Fibroblast of skin of scalp (primary cell): ENCODE measurements around the gene TRPV3.
"Not testable (repeated sequence)": the region's sequence is repeated elsewhere in the genome, so short reads cannot be mapped to it uniquely, and the experiment has no call there.

Source experiments
- DNase-seq: peaks from one replicate; pipeline ENCODE4 v3.0.0-alpha.2; 2013

Gene TRPV3

DNA sequence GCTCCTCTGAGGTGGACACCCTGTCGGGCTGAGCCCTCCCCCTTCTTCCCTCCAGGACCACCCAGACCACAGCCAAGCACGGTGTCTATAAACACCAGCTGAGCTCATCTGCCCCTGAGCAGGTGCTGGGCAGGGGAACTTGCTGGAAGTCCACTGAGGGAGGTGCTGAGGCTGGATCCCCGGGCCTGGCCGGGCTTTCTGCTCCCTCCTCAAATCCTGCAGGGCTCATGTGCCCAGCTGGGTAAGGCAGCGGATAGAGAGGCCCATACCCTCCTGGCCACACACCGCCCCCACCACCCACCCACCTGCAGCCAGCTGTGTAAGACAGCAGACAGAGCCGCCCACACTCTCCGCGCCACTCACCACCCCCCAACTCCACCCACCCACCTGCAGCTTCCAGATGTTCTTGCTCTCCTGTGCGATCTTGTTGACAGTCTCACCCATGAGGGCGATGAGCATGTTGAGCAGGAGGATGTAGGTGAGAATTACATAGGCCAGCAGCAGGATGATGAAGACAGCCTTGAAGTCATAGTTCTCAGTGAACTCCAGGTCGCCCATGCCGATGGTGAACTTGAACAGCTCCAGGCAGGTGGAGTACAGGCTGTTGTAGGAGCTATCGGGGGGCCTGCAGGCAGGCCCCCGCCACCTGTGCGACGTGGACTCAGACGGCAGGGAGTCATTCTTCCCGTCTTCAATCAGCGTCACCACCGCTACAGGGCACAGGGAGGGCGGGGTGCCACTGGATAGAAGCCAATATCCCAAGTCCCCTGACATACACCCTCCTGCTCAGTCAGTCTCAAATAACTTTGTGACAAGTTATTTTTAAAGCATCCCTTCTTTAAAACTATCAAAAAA lies 15.9 kb upstream of the TRPV3 start:
- no peak for DNase-seq

- no peak for DNase-seq
Observed at GRCh38 chr17:3572231-3572630, 14.6 kb upstream of the TRPV3 start.

DNA sequence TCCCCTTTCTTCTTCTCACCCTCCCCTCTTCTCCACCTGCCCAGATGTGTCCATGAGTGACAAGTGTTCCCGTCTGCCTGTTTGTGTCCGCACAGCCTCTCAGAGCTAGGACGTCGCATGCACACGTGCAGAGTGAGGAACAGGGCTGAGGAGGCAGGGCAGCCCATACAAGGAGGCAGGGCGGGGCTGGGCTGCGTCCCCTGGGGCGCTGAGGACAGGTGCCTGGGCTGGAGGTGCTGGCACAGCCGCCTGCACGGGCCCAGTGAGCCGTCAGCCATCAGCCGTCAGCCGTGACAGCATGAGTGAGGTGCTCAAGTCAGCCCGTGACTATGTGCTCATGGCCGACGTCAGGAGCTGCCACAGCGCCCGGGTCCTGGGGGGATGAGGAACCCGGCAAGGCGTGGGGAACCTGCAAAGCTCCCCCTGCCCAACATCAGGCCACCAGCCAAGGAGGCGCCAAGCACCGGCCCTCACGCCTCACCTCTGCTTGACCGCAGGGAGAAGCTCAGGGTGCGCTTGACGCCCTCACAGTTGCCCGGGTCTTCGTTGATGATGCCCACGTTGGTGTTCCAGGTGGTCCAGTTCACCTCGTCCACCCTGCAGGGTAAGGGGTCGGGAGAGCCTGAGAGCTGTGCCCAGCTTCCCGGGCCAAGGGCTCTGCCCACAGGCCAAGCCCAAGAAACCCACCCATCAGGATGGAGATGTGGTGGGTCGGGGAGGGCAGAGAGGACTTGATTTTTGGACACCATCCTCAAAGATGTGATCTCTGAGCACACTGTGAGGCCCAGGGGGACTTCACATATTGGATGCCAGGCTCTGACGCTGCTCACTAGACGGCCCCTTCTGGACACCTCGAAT lies 13.7 kb upstream of the TRPV3 start:
- no peak for DNase-seq

GRCh38 chr17:3569534-3570137 lies 12.0 kb upstream of the TRPV3 start:
- no peak for DNase-seq

- DNase-seq, result no peak
Observed at GRCh38 chr17:3566551-3566950, 8.9 kb upstream of the TRPV3 start.

- no peak for DNase-seq
Observed at GRCh38 chr17:3565143-3565542, 7.5 kb upstream of the TRPV3 start.

DNA sequence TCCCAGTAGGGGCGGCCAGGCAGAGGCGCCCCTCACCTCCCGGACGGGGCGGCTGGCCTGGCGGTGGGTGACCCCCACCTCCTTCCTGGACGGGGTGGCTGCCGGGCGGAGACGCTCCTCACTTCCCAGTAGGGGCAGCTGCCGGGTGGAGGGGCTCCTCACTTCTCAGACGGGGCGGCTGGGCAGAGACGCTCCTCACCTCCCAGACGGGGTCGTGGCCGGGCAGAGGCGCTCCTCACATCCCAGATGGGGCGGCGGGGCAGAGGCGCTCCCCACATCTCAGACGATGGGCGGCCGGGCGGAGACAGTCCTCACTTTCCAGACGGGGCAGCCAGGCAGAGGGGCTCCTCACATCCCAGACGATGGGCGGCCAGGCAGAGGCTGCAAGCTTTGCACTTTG lies 6.6 kb upstream of the TRPV3 start:
- not testable (repeated sequence) for DNase-seq

DNA sequence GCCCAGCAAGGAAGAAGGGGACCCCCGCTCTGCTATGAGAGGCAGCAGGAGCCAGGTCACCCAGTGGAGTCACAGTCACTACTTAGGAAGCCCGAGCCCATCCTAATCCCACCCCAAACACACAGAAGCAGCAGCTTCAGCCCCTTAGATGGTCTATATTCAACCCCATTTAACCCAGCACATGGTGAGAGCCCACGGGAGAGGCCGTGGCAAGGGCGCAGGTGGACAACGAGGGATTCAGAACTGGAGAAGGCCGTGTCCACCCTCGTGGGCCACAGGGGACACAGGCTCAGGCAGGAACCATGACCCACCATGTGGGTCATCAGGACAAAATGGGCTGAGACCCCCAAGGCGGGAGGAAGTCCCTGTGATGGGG lies 1.6 kb upstream of the TRPV3 start:
- DNase-seq, result no peak

DNA sequence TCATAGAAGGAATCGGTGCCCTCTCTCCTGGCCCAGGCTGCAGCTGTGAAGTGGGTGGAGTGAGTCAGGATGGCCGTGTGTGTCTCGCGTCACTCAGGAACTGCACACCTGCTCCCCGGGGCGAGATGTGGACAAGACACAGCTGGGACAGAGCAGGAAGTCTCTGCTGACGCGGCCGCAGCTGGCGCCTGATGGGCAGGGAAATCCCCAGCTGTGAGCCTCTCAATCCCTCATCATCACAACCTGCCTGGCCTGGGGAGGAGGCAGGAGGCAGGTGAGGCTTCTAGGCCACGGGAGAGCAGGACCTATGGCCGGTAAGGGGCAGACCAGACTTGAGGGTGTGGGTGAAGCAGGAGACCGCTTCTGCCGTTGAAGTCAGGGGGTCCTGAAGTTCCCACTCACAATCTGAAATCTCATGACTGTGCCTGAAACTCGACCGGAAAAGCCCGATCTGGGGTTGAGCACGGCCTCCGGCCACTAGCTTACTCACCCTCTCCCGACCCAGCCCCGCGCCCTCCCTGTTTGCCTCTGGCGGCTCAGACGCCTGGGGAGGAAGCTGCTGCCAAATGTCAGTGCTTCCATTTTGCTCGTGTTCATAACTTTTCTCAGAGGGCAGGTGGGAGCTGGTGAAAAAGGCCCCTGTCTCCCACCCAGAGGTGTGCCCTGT lies 1.1 kb upstream of the TRPV3 start:
- no peak for DNase-seq

DNA sequence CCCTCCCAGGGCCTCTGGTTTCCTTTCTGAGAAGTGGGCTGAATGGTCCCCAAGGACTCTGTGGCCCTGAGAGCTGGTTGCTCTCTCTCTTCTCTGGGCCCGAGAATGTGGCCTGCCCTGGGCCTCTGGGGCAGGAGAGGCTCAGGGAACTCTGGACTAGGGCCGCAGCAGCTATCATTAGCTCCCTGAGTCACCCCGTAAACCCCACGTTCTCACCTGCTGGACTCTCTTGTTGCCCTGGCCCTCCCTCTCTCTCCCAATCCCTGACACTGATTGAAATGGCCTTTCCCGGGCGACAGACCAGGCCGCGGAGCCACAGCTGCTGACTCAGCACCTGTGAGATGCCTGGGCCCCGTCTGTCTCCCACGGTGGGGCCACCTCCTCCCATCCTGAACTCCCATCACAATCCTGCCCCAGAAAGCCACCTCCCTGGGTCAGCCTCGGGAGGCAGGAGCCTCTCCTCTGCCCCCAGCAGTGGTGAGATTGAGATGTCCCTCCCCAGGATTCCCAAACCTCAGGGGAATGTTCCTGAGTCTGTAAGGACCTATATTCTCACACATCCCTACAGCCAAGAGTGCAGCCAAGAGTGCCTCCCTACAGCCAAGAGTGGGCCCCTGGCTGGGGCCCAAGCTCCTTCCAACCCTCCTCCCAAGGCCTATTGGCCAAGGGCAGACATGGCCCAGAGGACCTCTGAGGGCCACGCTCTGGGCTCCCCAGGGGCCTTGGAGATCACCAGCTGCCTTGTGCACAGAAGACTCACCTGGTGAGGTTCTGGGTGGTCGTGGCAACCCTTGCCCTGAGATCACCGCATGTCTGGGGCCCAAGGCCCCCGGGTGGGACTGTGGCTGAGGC lies 470 bp downstream of the TRPV3 start:
- no peak for DNase-seq

DNA sequence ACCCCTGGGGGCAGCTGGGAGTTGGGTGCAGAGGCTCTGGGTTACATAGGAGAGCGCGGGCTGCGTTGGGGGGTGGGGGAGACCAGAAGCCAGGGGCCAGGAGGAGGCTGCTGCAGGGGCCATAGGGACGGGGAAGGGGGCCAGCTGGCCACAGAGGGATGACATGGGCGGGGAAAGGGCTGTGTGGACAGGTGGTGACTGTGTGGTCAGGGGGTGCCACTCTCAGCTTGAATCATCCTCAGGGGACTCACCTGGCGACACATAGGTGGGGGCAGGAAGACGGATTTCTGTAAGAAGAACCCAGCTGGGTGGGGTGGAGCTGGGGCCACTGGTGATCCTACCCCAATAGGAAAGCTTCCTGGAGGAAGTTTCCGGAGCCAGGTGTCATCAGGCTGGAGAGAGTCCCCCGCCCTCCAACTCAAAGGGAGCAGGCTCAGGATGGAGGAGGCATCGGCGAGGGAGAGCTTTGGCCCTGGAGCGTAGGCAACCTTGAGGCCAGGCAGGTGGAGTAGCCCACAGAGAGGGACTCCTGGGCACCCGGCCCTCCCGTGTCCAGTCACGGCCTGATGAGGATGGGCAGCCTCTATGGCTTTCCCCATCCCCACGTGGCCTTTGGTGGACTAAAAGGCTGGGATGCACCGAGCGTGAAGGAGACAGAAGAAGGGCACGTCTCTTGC lies 1.2 kb downstream of the TRPV3 start:
- DNase-seq, result no peak

- DNase-seq, result no peak
Observed at GRCh38 chr17:3555189-3555796, 2.3 kb downstream of the TRPV3 start.

DNA sequence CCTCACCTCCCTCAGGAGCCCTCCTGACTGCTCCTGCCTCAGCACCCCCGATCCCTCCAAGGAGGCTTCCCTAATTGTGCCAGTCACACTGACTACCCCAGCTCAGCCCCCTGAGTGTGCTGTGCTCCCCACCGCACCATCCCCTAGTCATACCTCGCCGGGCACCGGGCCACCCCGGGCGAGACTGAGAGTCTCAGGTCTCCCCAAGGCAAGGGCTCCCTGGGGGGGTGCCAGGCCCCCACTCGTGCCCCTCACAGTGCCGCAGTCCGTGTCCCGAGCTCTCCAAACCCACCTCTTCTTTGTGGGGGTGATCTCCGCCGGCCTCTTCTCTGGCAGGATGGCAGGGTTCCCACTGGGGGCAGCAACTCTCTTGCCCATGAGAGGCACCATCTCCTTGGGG lies 3.2 kb downstream of the TRPV3 start:
- DNase-seq, result no peak

GRCh38 chr17:3553419-3554401 lies 3.9 kb downstream of the TRPV3 start:
- DNase-seq, result no peak

- DNase-seq, result no peak
Observed at GRCh38 chr17:3552916-3553315, 4.7 kb downstream of the TRPV3 start.

GRCh38 chr17:3551189-3551588 lies 6.4 kb downstream of the TRPV3 start:
- DNase-seq, result no peak

DNA sequence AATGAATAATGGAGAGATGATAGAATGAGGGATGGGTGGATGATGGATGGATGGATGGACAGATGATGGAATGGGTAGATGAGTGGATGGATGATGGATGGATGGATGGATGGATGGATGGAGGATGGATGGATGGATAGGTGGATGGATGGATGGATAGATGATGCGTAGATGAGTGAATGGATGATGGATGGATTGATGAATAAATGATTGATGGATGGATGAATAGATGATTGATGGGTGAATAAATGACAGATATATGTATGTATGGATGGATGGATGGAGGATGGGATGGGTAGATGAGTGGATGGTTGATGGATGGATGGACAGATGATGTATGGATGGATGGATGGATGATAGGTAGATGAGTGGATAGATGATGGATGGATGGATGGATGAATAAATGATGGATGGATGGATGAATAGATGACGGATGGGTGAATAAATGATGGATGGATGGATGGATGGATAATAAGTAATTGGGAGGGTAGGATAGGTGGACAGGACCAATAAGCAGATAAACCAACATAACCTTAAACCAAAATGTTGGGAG lies 7.9 kb downstream of the TRPV3 start:
- DNase-seq, result no peak

GRCh38 chr17:3547628-3548027 lies 10.0 kb downstream of the TRPV3 start:
- no peak for DNase-seq

DNA sequence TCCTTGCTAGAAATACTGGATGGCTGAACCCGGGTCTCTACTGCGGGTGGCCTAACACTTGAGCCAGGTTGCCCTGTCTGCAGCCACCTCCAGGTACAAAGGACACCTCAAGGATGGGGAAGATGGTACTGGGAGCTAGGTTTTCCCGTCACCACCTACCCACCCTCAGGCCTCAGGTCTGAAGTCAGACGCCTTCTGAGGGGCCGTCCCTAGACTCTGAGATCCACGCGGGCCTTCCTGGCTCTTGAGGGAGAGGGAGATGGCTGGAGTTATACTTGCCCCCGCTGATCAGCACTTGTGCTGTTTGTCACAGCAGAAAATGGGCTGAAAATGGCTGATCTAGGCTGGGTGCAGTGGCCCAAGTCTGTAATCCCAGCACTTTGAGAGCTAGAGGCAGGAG lies 10.6 kb downstream of the TRPV3 start:
- DNase-seq, result no peak
